RPMI8226 (cell line): Measurements from ENCODE around the gene ITPR3.
"Not testable (repeated sequence)": the region's sequence is repeated elsewhere in the genome, so short reads cannot be mapped to it uniquely, and the experiment has no call there.

Source experiments
- DNase-seq: peaks from one replicate; pipeline ENCODE4 v3.0.0-alpha.2; 2015

Gene ITPR3

GRCh38 chr6:33616113-33616512, 5.0 kb upstream of the ITPR3 start:
- DNase-seq, result no peak

DNA sequence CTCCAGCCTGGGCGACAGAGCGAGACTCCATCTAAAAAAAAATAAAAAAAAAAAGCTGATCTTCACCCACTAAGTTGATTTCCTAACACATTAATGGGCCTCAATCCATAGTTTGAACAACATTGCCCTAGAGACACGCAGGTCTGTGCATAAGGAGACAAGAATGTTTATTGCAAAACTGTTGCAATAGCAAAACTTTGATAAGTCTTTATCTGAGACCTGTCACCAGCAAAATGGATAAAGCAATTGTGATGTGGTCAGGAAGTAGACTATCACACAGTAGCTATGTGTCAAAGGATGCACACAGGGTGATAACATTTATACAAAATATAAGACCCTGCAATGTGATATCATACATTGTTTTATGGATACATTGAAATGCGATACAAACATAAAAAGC, 4.2 kb upstream of the ITPR3 start:
- DNase-seq, result no peak

DNA sequence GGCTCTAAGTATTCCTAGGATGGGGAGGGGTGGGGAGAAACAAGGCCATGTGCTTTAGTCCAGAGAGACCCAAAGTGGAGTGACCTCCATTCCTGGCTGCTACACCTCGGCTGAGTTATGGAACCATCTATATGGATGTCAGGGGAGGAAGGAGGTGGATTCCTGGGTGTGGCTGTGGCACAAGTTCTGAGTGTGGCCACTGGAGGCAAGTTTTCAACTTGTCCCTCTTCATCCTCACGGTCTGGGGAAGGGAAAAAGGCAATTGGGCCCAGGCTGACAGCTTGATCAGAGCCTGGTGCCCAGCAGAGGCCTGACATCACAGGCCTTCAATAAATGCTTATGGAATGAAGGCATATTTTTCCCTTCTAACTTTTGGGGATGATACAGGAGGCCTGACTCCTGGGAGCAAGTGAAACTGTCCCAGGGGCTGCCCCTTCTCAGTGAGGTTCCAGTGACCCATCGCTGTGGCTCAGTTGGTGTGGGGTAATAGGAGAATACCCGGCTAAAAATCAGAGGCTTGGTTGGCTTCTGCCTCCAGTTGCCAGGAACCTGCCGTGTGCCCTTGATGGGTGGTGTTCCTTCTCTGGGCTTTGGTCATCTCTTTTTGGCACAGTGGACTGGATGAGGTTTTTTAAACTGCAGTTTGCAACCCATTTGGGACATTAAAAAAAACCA, 1.8 kb upstream of the ITPR3 start:
- DNase-seq, result no peak

- DNase-seq, result peak; percentile 74
Observed at GRCh38 chr6:33620158-33620855, 815 bp upstream of the ITPR3 start.

GRCh38 chr6:33621711-33622388, 728 bp downstream of the ITPR3 start:
- DNase-seq, result peak; percentile 63

GRCh38 chr6:33622456-33623431, 1.6 kb downstream of the ITPR3 start:
- peak; percentile 14 for DNase-seq

GRCh38 chr6:33623895-33624381, 2.8 kb downstream of the ITPR3 start:
- DNase-seq, result no peak

GRCh38 chr6:33624856-33625255, 3.7 kb downstream of the ITPR3 start:
- DNase-seq, result no peak

GRCh38 chr6:33627876-33628275, 6.8 kb downstream of the ITPR3 start:
- DNase-seq, result no peak

DNA sequence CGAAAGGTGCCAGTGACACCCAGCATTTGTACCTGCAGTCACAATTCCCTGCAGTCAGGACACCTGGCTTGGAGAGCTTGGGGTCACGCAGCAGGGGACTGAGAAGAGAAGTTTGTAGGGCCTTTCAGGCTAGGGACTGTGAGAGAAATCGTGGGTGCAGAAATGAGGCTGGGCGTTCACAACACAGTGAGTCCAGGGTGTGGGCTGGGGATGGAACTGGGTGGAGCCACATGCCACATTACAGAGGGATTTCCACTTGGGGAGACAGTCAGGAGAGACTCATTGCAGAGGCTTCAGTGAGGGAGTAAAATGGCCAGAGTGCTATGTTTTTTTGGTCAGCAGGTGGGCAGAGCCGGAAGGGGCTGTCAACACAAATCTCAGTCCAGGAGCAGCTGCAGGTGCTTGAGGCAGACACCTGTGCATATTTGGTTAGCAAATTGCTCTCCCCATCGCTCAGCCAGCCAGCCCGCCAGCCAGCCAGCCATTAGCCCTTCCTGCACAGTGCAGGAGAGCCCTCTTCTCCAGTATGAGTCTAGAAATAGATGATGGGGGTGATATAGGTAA, 7.4 kb downstream of the ITPR3 start:
- DNase-seq, result peak; percentile 86

DNA sequence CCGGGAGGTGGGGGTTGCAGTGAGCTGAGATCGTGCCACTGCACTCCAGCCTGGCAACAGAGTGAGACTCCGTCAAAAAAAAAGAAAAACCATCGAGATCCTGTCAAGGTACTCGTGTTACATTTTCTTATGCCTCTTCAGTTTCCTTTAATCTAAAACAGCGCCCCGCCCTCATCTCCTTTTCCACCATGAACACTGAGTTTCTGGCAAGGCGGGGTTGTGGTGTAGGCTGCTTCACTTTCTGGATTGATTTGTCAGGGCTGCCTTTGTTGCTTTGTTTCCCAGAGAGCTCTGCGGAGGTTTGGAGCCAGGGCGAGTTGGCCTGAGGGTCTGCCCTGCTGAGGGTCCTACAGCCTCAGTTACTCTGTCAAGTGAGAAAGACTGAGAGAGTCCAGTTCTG, 8.9 kb downstream of the ITPR3 start:
- no peak for DNase-seq

- not testable (repeated sequence) for DNase-seq
Observed at GRCh38 chr6:33631521-33631920, 10.4 kb downstream of the ITPR3 start.

- DNase-seq, result no peak
Observed at GRCh38 chr6:33631971-33632557, 10.9 kb downstream of the ITPR3 start.

- peak; percentile 44 for DNase-seq
Observed at GRCh38 chr6:33632558-33633039, 11.5 kb downstream of the ITPR3 start.

DNA sequence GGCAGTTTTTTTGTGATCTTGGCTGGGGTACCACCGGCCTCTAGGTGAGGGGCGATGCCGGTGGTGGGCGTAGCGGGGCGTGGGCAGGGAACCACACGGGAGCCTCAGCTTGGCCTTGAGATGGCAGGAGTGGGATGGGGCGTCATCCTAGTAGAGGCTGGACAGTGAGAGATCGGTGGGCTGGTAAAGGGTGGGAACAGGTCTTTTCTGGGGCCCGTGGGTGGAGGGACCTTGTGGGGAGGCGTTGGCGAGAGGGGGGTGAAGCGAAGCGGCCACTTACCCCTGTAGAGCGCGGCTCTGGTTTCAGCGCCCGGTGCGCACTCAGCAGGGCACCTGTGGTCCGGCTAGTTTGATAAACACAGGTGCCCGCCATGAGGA, 12.0 kb downstream of the ITPR3 start:
- DNase-seq, result no peak

DNA sequence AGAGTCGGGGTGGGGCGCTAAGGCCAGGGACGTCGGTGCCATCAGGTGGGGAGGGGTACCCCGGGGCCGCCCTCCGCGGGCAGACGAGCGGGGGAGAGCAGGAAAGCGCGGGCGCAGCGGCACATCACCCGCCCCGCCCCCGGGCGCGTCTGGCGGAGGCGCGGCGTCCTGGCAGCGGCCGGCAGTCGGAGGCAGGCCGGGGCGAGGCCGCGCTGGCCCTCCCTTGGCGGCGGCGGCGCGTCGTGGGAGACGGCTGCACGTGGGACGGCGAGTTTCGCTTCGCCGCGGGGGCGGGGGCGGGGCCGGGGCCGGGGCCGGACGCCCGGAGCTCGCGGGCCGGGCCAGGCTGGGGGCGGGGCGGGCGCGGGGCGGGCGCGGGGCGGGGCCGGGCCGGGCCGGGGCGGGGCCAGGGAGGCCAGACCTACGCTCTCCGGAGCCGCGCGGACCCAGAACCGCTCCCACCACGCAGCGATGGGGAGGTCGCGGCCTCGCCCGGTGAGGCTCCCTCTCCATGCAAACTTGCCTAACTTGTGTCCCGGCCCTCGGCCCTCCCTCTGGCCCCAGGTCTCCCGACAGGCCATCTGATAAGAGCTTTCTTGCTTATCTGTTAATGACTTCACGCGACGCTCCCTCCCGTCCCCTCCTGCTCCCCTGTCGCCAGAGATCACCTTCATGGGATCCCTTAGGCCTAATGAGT, 12.5 kb downstream of the ITPR3 start:
- peak; percentile 78 for DNase-seq

DNA sequence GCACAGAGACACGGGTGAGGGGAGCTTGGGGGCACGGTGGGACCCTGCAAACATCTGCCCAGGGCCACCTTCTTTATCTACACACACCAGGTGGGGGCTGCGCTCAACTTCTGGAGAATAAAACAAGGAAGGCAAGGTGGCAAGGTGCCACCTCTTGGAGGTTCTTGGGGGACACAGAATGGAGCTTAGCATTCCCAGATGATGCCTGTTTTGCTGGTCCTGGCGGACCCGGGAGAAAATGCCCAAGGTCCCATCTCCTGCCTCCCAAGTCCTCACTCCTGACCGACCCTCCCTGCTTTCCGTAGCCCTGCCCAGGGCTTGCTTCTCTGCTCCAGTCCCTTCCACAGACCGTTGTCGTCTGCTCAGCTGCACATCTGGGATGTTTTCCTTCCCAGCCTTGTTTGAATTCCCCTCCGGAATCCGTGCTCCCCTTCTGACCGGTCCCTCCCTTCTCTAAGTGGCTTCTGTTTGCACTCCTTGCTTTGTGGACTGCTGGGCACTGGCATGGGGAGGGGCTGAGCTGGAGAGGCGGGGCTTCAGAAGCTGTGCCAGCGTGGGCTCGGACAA, 13.1 kb downstream of the ITPR3 start:
- DNase-seq, result no peak

- DNase-seq, result no peak
Observed at GRCh38 chr6:33634946-33635345, 13.8 kb downstream of the ITPR3 start.

DNA sequence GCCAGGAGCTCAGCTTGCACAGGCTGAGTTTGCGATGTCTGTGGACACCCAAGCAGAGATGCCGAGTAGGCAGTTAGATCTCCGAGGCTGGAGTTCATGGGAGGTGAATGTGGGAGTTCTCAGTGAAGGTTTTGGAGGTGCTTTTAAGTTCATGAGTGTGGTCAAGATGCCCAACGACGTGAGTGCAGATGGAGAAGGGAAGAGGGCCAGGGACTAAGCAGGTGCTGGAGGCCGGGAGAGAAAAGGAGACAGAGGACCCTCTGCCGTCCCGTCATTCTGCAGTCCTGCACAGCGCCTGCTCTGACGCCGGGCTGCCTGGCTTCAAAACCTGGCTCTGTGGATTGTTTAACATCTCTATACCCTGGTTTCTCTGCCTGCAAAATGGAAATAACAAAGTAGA, 15.5 kb downstream of the ITPR3 start:
- no peak for DNase-seq

DNA sequence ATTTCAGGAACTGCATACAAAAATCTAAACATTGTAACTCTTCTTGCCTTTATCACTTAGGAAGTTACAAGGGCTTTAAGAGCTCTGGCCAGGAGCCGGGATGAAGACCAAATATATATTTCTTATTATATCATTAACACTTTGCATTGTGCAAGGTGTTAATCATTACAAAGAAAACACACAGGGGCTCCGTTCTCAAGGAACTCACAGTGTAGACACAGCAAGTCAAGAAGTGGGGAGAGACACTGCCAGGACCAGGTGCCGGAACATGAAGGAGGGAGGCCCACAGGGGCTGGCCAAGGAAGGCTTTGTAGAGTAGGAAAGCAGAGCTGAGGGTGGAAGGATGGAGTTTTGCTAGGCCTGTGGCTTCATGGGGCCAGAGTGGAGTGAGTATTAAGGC, 17.4 kb downstream of the ITPR3 start:
- DNase-seq, result no peak

DNA sequence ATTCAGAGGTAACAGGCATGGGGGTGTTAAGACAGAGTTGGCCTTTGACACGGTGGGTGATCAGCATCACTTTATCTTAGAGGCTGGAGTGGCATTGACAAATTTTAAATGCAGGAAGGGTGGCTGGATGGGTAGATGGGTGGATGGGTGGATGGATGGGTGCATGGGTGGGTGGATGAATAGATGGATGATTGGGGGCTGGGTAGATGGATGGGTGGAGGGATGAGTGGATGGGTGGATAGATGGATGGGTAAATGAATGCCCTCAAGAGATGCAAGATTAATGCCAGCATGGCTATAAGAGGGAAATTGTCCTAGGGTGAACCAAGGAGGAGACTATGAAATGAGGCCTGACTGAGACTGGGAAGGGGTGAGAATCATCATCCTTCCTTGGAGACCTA, 18.4 kb downstream of the ITPR3 start:
- DNase-seq, result no peak
